ENCODE data around the gene ERBB4.

DNA sequence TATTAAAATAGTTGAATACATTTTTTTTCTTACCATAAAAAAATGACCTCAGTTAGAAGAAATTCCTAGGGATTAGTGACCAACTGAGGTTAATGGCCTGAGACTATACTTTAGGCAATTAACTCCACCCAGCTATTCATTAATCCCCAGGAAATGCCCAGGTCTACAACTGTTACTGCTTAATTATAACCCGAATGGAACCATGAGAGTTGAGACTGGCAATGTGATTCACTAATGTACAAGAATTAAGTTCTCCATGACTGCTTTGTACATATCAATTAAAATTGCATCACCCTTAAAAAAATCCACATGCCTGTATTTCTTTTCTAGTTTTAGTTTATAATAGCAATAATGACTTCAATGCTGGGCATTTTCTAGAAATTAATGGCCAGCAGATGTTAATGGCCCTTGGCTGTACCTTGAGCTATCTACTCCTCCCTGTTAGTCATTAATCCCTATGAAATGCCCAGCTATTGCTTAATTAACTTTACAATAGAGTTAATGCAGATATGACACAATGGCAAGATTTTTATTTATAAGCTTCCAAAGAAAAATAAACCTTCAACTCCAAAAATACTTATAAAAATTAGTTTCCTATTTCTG, 44.1 kb downstream of the ERBB4 start:
- TF ChIP-seq, protein P1, sequence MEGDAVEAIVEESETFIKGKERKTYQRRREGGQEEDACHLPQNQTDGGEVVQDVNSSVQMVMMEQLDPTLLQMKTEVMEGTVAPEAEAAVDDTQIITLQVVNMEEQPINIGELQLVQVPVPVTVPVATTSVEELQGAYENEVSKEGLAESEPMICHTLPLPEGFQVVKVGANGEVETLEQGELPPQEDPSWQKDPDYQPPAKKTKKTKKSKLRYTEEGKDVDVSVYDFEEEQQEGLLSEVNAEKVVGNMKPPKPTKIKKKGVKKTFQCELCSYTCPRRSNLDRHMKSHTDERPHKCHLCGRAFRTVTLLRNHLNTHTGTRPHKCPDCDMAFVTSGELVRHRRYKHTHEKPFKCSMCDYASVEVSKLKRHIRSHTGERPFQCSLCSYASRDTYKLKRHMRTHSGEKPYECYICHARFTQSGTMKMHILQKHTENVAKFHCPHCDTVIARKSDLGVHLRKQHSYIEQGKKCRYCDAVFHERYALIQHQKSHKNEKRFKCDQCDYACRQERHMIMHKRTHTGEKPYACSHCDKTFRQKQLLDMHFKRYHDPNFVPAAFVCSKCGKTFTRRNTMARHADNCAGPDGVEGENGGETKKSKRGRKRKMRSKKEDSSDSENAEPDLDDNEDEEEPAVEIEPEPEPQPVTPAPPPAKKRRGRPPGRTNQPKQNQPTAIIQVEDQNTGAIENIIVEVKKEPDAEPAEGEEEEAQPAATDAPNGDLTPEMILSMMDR (IDR thresholded peaks at IDR 0.05): no peak
- no peak for TF ChIP-seq ZFX (IDR thresholded peaks at IDR 0.05; ENCODE audit: borderline replicate concordance)

Data from 22Rv1 (cell line).